ENCODE results near the gene COA7.

DNA sequence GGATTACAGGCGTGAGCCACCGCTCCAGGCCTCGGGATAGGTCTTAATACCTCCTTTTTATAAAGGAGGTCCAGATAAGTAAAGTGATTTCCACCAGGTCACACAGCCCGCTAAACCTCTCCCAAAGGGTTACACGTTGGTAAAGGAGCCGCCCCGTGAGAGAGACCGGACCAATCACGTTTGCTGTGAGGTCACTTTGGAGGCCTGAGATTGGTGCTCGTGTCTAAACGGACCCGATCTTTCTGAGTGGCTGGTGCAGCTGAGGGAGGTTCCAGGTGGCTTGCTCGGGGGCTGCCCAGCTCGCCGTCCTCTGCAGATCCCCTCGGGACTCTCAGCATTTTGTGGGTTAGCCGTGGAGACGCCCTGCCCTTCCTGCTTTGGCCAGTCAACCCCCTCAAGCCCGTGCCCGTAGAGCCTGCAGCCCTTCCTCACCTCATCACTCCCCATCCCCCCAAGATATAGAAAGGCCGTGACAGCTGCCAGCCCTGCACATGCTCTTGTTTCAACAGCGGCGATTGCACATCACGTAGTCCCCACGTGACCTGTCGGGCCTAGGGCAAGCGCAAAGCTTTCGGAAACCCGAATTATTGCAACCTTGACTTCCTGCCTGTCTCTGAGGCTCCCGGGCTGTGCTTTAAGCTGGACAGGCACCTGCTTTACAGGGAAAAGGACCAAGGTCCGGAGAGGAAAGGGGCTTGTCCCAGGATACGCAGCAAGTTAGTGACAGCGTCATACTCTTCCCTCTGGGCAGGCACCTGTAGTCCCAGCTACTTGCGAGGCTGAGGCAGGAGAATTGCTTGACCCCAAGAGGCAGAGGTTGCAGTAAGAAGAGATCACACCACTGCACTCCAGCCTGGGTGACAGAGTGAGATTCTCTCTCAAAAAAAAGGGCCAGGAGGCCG is 5.0 kb upstream of the COA7 start:
- TF ChIP-seq POLR2A (IDR thresholded peaks at IDR 0.05) (peak; percentile 36), POLR2AphosphoS5 (IDR thresholded peaks at IDR 0.05) (peak; percentile 78 to 97 (median 88))
- TF ChIP-seq, protein P1, sequence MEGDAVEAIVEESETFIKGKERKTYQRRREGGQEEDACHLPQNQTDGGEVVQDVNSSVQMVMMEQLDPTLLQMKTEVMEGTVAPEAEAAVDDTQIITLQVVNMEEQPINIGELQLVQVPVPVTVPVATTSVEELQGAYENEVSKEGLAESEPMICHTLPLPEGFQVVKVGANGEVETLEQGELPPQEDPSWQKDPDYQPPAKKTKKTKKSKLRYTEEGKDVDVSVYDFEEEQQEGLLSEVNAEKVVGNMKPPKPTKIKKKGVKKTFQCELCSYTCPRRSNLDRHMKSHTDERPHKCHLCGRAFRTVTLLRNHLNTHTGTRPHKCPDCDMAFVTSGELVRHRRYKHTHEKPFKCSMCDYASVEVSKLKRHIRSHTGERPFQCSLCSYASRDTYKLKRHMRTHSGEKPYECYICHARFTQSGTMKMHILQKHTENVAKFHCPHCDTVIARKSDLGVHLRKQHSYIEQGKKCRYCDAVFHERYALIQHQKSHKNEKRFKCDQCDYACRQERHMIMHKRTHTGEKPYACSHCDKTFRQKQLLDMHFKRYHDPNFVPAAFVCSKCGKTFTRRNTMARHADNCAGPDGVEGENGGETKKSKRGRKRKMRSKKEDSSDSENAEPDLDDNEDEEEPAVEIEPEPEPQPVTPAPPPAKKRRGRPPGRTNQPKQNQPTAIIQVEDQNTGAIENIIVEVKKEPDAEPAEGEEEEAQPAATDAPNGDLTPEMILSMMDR (IDR thresholded peaks at IDR 0.05) = peak in 1 of 3 donors; percentile 12
